ELR (cell line): ENCODE data around the gene PLCL1.

Experiments
- DNase-seq: peaks from one replicate; pipeline ENCODE4 v3.0.0-alpha.2; 2015; ENCODE audit warnings: low read depth

The PLCL1 gene

GRCh38 chr2:197954328-197954727, 149.9 kb downstream of the PLCL1 start:
- no peak for DNase-seq

- DNase-seq = no peak
Observed at GRCh38 chr2:197958592-197959150, 154.3 kb downstream of the PLCL1 start.

GRCh38 chr2:197959383-197959782, 155.0 kb downstream of the PLCL1 start:
- no peak for DNase-seq

- no peak for DNase-seq
Observed at GRCh38 chr2:197960786-197961185, 156.4 kb downstream of the PLCL1 start.

GRCh38 chr2:197964720-197965119, 160.3 kb downstream of the PLCL1 start:
- no peak for DNase-seq

- DNase-seq = no peak
Observed at GRCh38 chr2:197965756-197966155, 161.4 kb downstream of the PLCL1 start.

- peak; percentile 34 for DNase-seq
Observed at GRCh38 chr2:197969391-197969893, 165.0 kb downstream of the PLCL1 start.

- DNase-seq = peak; percentile 27
Observed at GRCh38 chr2:197972061-197972460, 167.7 kb downstream of the PLCL1 start.

GRCh38 chr2:197972587-197972986, 168.2 kb downstream of the PLCL1 start:
- no peak for DNase-seq

- no peak for DNase-seq
Observed at GRCh38 chr2:197973772-197974171, 169.4 kb downstream of the PLCL1 start.

GRCh38 chr2:197975931-197976519, 171.6 kb downstream of the PLCL1 start:
- no peak for DNase-seq

GRCh38 chr2:197978971-197979370, 174.6 kb downstream of the PLCL1 start:
- DNase-seq = no peak

- DNase-seq = no peak
Observed at GRCh38 chr2:197982565-197982964, 178.2 kb downstream of the PLCL1 start.

- no peak for DNase-seq
Observed at GRCh38 chr2:197985029-197985638, 180.7 kb downstream of the PLCL1 start.

GRCh38 chr2:197986977-197987376, 182.6 kb downstream of the PLCL1 start:
- DNase-seq = no peak

- no peak for DNase-seq
Observed at GRCh38 chr2:197990356-197990755, 186.0 kb downstream of the PLCL1 start.

- no peak for DNase-seq
Observed at GRCh38 chr2:197992482-197993133, 188.2 kb downstream of the PLCL1 start.

GRCh38 chr2:197993363-197993762, 189.0 kb downstream of the PLCL1 start:
- DNase-seq = no peak

GRCh38 chr2:197993830-197994229, 189.4 kb downstream of the PLCL1 start:
- DNase-seq = peak; percentile 32

- no peak for DNase-seq
Observed at GRCh38 chr2:197994751-197995150, 190.4 kb downstream of the PLCL1 start.

GRCh38 chr2:197996583-197996982, 192.2 kb downstream of the PLCL1 start:
- DNase-seq = no peak

GRCh38 chr2:197997083-197997541, 192.7 kb downstream of the PLCL1 start:
- DNase-seq = no peak

GRCh38 chr2:197998702-197999101, 194.3 kb downstream of the PLCL1 start:
- DNase-seq = no peak
